SK-N-SH (cell line): Measurements from ENCODE around the gene PPHLN1. TPM values are rescaled to one million over a fixed set of nuclear protein-coding genes. Genes with fewer than 3 reads are reported as not detected.

Experiments used
- CTCF ChIA-PET: fragments of 300-600, 350-600 bp; formaldehyde crosslinking; extraction: SDS; loops from one replicate; lab custom pipeline; 2021; lab: Yijun Ruan, JAX
- POLR2A ChIA-PET: fragments of 350-600 bp; sonication (Branson Sonifier 250); formaldehyde crosslinking; extraction: SDS; loops from one replicate; lab custom pipeline; 2020; ENCODE audit warnings: antibody characterized with exemption, inconsistent platforms; lab: Yijun Ruan, JAX
- DNase-seq: peaks from one replicate; pipeline ENCODE4 v3.0.0; 2012
- H2AFZ ChIP-seq: fragments of 200-600 bp; sonication (generic); 2 replicates; pipeline ENCODE4 v1.8.1; 2016; ENCODE audit warnings: antibody characterized with exemption, mild to moderate bottlenecking, low read depth
- H3F3A ChIP-seq: fragments of 200-600 bp; sonication (generic); replicated peaks from 2 replicates; pipeline ENCODE3; 2016; ENCODE audit warnings: antibody characterized with exemption, mild to moderate bottlenecking; ENCODE audit not compliant: insufficient read depth
- H3K27ac ChIP-seq, 2 experiments: fragments of 200-500 bp in 1 of 2; fragments of 200-600 bp in 1 of 2; sonication (Bioruptor generic) in 1 of 2; sonication (generic), shearing (Covaris generic) in 1 of 2; 2 replicates each; pipeline versions ENCODE4 v1.5.1 to v1.6.1; 2014 to 2016; ENCODE audit warnings: low read depth in 2 of 2, inconsistent platforms in 1 of 2, low read length in 1 of 2, mild to moderate bottlenecking in 1 of 2, mixed read lengths in 1 of 2
- H3K27me3 ChIP-seq: fragments of 200-600 bp; sonication (generic), shearing (Covaris generic); 2 replicates; pipeline ENCODE4 v1.6.1; 2016; ENCODE audit warnings: mixed run types; ENCODE audit not compliant: insufficient read depth
- H3K36me3 ChIP-seq, 2 experiments: fragments of 200-500 bp in 1 of 2; fragments of 200-600 bp in 1 of 2; sonication (Bioruptor generic) in 1 of 2; sonication (generic) in 1 of 2; replicated peaks in 1 of 2; 2 replicates each; pipeline versions ENCODE3 to v1.5.1; 2014 to 2016; ENCODE audit warnings: low read length in 1 of 2, mild to moderate bottlenecking in 1 of 2; ENCODE audit not compliant: insufficient read depth in 2 of 2, control insufficient read depth in 1 of 2
- H3K4me1 ChIP-seq, 2 experiments: fragments of 200-500 bp in 1 of 2; fragments of 200-600 bp in 1 of 2; sonication (Bioruptor generic) in 1 of 2; sonication (generic), shearing (Covaris generic) in 1 of 2; 2 replicates each; pipeline versions ENCODE4 v1.5.1 to v1.6.1; 2014 to 2016; ENCODE audit warnings: low read depth in 1 of 2, low read length in 1 of 2, mixed run types in 1 of 2; ENCODE audit not compliant: insufficient read depth in 2 of 2, control insufficient read depth in 1 of 2
- H3K4me2 ChIP-seq: fragments of 200-600 bp; sonication (generic), shearing (Covaris generic); 2 replicates; pipeline ENCODE4 v1.6.1; 2017; ENCODE audit warnings: mixed run types
- H3K4me3 ChIP-seq, 2 experiments: fragments of 200-500 bp in 1 of 2; fragments of 200-600 bp in 1 of 2; sonication (Bioruptor generic) in 1 of 2; sonication (generic), shearing (Covaris generic) in 1 of 2; 2 replicates each; pipeline versions ENCODE4 v1.5.1 to v1.8.1; 2014 to 2016; ENCODE audit warnings: low read depth in 2 of 2, inconsistent platforms in 1 of 2, low read length in 1 of 2, mild to moderate bottlenecking in 1 of 2, mixed read lengths in 1 of 2, moderate library complexity in 1 of 2
- H3K79me2 ChIP-seq: fragments of 200-600 bp; sonication (generic); 2 replicates; pipeline ENCODE4 v1.8.1; 2017; ENCODE audit warnings: mild to moderate bottlenecking; ENCODE audit not compliant: insufficient read depth
- H3K9ac ChIP-seq: fragments of 200-600 bp; sonication (generic); 2 replicates; pipeline ENCODE4 v1.6.1; 2017; ENCODE audit warnings: mixed run types
- H3K9me2 ChIP-seq: fragments of 200-600 bp; sonication (generic); 2 replicates; pipeline ENCODE4 v1.6.1; 2017; ENCODE audit warnings: mixed run types
- H3K9me3 ChIP-seq: fragments of 200-600 bp; sonication (generic); 2 replicates; pipeline ENCODE4 v1.6.1; 2017; ENCODE audit warnings: mixed run types, mild to moderate bottlenecking, moderate library complexity
- H4K20me1 ChIP-seq: fragments of 200-600 bp; sonication (generic); 2 replicates; pipeline ENCODE4 v1.6.1; 2017; ENCODE audit warnings: mild to moderate bottlenecking, mixed run types; ENCODE audit not compliant: insufficient read depth
- CHD2 ChIP-seq: fragments of 150-350 bp; IDR thresholded peaks from 2 replicates; pipeline ENCODE4 v1.6.1; 2018; ENCODE audit warnings: low read length; ENCODE audit not compliant: partially characterized antibody
- ELF1 ChIP-seq: IDR thresholded peaks from 2 replicates; pipeline ENCODE4 v1.4.0; 2012
- EP300 ChIP-seq, 2 experiments: IDR thresholded peaks; 2 replicates each; pipeline versions ENCODE4 v1.4.0 to v1.6.1; 2012; ENCODE audit warnings: borderline replicate concordance in 1 of 2, low read depth in 1 of 2, low read length in 1 of 2
- FOXJ3 ChIP-seq: sonication (generic); formaldehyde crosslinking; IDR thresholded peaks from 2 replicates; pipeline ENCODE4 v1.5.1; 2020; ENCODE audit warnings: mild to moderate bottlenecking, missing genetic modification reagents
- NFIC ChIP-seq: IDR thresholded peaks from 2 replicates; pipeline ENCODE4 v1.4.0; 2012; ENCODE audit warnings: borderline replicate concordance
- NRF1 ChIP-seq: IDR thresholded peaks from 2 replicates; pipeline ENCODE4 v1.6.1; 2012; ENCODE audit warnings: low read depth, mild to moderate bottlenecking, low read length
- RAD21 ChIP-seq: IDR thresholded peaks from 2 replicates; pipeline ENCODE4 v1.6.1; 2012; ENCODE audit warnings: mild to moderate bottlenecking, low read length
- RXRA ChIP-seq: IDR thresholded peaks from 2 replicates; pipeline ENCODE4 v1.4.0; 2012; ENCODE audit warnings: low read depth, mild to moderate bottlenecking, borderline replicate concordance
- SMC3 ChIP-seq: IDR thresholded peaks from 2 replicates; pipeline ENCODE4 v1.6.1; 2012; ENCODE audit warnings: low read depth, low read length, improper control_type of control experiment
- TAF1 ChIP-seq: IDR thresholded peaks from 2 replicates; pipeline ENCODE4 v1.6.1; 2012; ENCODE audit warnings: low read depth, mild to moderate bottlenecking, low read length, moderate library complexity, borderline replicate concordance
- TEAD4 ChIP-seq: IDR thresholded peaks from 2 replicates; pipeline ENCODE4 v1.4.0; 2012; ENCODE audit warnings: mild to moderate bottlenecking, borderline replicate concordance; ENCODE audit not compliant: insufficient read depth
- YY1 ChIP-seq: IDR thresholded peaks from 2 replicates; pipeline ENCODE4 v1.4.0; 2012; ENCODE audit warnings: low read depth, mild to moderate bottlenecking
- WGBS: methylation state at CpG from one replicate; pipeline ENCODE4 v1.1.6; 2017; ENCODE audit warnings: low lambda C conversion rate; 5-methylcytosine and 5-hydroxymethylcytosine counted together
- polyA plus RNA-seq, 3 experiments: library from polyadenylated mRNA; depleted of rRNA; stranded (reverse); fragments of >200 nt; gene quantifications; 2 replicates each; pipeline ENCODE4 v1.2.3, GENCODE V29; 2012
- TF ChIP-seq, protein P1 (sequence below): IDR thresholded peaks from 2 replicates; pipeline ENCODE4 v1.4.0; 2012; ENCODE audit warnings: low read depth, borderline replicate concordance
- TF ChIP-seq, protein P2 (sequence below): IDR thresholded peaks from 2 replicates; pipeline ENCODE4 v1.4.0; 2012; ENCODE audit warnings: low read depth, borderline replicate concordance
- TF ChIP-seq, protein P3 (sequence below): fragments of 150-350 bp; IDR thresholded peaks from 2 replicates; pipeline ENCODE4 v1.6.1; 2017; ENCODE audit warnings: antibody characterized with exemption, low read length, low read depth, borderline replicate concordance
- TF ChIP-seq, protein P4 (sequence below): IDR thresholded peaks from 2 replicates; pipeline ENCODE4 v1.6.1; 2012; ENCODE audit warnings: mild to moderate bottlenecking, low read depth, low read length, moderate library complexity

The PPHLN1 gene
- polyA plus RNA-seq, 1 of the 3 experiments (the other 2 are of a cell fraction) = 55.4 TPM

DNA sequence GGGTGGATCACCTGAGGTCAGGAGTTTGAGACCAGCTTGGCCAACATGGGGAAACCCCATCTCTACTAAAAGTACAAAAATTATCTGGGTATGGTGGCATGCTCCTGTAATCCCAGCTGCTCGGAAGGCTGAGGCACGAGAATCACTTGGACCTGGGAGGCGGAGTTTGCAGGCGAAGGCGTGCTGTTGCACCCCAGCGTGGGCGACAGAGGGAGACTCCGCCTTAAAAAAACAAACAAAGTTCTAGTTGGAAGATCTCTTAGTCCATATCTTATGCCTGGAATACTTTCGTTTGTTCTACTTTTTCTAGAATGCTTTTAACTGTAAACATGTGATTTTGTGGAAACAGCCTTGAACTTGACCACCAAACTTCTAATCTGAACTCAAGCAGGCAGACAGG is 38.7 kb downstream of the PPHLN1 start:
- POLR2A ChIA-PET = no interaction called here
- H3K4me3 ChIP-seq = no peak overlapping the region
- no peak for DNase-seq
- H2AFZ ChIP-seq = no peak overlapping the region
- H3K9me2 ChIP-seq = no peaks in the 10 kb centered on the region
- 87% methylated on average over 9 of the region's 9 CpGs for WGBS
- no peaks in the 10 kb centered on the region; a peak in 1 of 4 replicates for H3K4me1 ChIP-seq
- H3K79me2 ChIP-seq = peaks cover 37% of the 10 kb centered on the region
- no peaks in the 10 kb centered on the region for H3K9me3 ChIP-seq
- no peak overlapping the region for H3K9ac ChIP-seq
- TF ChIP-seq, protein P1, sequence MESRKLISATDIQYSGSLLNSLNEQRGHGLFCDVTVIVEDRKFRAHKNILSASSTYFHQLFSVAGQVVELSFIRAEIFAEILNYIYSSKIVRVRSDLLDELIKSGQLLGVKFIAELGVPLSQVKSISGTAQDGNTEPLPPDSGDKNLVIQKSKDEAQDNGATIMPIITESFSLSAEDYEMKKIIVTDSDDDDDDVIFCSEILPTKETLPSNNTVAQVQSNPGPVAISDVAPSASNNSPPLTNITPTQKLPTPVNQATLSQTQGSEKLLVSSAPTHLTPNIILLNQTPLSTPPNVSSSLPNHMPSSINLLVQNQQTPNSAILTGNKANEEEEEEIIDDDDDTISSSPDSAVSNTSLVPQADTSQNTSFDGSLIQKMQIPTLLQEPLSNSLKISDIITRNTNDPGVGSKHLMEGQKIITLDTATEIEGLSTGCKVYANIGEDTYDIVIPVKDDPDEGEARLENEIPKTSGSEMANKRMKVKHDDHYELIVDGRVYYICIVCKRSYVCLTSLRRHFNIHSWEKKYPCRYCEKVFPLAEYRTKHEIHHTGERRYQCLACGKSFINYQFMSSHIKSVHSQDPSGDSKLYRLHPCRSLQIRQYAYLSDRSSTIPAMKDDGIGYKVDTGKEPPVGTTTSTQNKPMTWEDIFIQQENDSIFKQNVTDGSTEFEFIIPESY = no peak
- TF ChIP-seq, protein P2, sequence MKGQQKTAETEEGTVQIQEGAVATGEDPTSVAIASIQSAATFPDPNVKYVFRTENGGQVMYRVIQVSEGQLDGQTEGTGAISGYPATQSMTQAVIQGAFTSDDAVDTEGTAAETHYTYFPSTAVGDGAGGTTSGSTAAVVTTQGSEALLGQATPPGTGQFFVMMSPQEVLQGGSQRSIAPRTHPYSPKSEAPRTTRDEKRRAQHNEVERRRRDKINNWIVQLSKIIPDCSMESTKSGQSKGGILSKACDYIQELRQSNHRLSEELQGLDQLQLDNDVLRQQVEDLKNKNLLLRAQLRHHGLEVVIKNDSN = no peak
- no peak for TF ChIP-seq FOXJ3 (CRISPR knock-in tag)
- TF ChIP-seq, all 33 proteins: peak for 0
- H3K36me3 ChIP-seq = peaks cover 4 to 9% of the 10 kb centered on the region in 2 experiments
- no peak overlapping the region for H3K27ac ChIP-seq
- H4K20me1 ChIP-seq = no peaks in the 10 kb centered on the region
- peaks cover 7% of the 10 kb centered on the region for H3F3A ChIP-seq
- no peaks in the 10 kb centered on the region for H3K27me3 ChIP-seq
- CTCF ChIA-PET = interaction anchor here (1.3 kb wide), 1 partner anchor 109 kb away, joined by 4 read pairs; no protein-coding TSS in a partner anchor
- H3K4me2 ChIP-seq = no peak overlapping the region

DNA sequence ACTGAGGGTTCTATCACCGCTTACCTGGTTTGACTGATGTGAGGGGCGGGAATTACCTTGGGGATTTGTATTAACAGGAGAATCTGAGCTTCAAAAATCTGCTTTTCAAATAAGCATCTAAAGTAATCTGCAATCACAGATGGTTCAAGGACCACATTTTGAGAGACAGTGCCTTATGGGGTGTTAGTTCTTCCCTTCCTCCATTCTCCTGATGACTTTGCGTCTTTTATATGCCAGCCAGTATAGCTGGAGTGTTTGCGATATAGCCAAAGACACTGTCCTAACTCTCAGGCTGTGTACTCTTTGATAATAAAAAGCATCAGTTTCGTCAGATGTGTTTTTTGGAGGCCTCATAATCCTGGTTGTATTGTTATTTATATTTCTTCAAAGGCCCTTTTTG is 39.5 kb downstream of the PPHLN1 start:
- Histone ChIP-seq H4K20me1 (no peaks in the 10 kb centered on the region), H3K4me2 (no peak overlapping the region), H3K9me3 (no peaks in the 10 kb centered on the region), H3K36me3 (peaks cover 4 to 9% of the 10 kb centered on the region in 2 experiments), H3K79me2 (peaks cover 31% of the 10 kb centered on the region; the same call in 1 of the 2 replicates), H3F3A (peaks cover 7% of the 10 kb centered on the region), H3K27ac (no peak overlapping the region), H3K9ac (no peak overlapping the region), H3K27me3 (no peaks in the 10 kb centered on the region), H3K4me1 (no peaks in the 10 kb centered on the region; a peak in 1 of 4 replicates), H3K9me2 (no peaks in the 10 kb centered on the region), H2AFZ (no peak overlapping the region), H3K4me3 (no peak overlapping the region)
- POLR2A ChIA-PET = no interaction called here
- WGBS = 96% methylated on average over 5 of the region's 5 CpGs
- CTCF ChIA-PET = interaction anchor here (1.0 to 1.6 kb wide), 3 partner anchors 34 to 204 kb away, joined by 3 to 5 read pairs (median 4); no protein-coding TSS in a partner anchor
- no peak for DNase-seq
- no peak for TF ChIP-seq CHD2
- TF ChIP-seq, protein P1 = no peak
- TF ChIP-seq RXRA = no peak
- no peak for TF ChIP-seq TEAD4
- TF ChIP-seq TAF1 = no peak
- no peak for TF ChIP-seq EP300 (IDR thresholded peaks at IDR 0.05; ENCODE audit: borderline replicate concordance in 1 of 2, low read depth in 1 of 2, low read length in 1 of 2)
- TF ChIP-seq, protein P3, sequence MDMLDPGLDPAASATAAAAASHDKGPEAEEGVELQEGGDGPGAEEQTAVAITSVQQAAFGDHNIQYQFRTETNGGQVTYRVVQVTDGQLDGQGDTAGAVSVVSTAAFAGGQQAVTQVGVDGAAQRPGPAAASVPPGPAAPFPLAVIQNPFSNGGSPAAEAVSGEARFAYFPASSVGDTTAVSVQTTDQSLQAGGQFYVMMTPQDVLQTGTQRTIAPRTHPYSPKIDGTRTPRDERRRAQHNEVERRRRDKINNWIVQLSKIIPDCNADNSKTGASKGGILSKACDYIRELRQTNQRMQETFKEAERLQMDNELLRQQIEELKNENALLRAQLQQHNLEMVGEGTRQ = no peak
- TF ChIP-seq, protein P4, sequence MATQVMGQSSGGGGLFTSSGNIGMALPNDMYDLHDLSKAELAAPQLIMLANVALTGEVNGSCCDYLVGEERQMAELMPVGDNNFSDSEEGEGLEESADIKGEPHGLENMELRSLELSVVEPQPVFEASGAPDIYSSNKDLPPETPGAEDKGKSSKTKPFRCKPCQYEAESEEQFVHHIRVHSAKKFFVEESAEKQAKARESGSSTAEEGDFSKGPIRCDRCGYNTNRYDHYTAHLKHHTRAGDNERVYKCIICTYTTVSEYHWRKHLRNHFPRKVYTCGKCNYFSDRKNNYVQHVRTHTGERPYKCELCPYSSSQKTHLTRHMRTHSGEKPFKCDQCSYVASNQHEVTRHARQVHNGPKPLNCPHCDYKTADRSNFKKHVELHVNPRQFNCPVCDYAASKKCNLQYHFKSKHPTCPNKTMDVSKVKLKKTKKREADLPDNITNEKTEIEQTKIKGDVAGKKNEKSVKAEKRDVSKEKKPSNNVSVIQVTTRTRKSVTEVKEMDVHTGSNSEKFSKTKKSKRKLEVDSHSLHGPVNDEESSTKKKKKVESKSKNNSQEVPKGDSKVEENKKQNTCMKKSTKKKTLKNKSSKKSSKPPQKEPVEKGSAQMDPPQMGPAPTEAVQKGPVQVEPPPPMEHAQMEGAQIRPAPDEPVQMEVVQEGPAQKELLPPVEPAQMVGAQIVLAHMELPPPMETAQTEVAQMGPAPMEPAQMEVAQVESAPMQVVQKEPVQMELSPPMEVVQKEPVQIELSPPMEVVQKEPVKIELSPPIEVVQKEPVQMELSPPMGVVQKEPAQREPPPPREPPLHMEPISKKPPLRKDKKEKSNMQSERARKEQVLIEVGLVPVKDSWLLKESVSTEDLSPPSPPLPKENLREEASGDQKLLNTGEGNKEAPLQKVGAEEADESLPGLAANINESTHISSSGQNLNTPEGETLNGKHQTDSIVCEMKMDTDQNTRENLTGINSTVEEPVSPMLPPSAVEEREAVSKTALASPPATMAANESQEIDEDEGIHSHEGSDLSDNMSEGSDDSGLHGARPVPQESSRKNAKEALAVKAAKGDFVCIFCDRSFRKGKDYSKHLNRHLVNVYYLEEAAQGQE = no peak
- TF ChIP-seq NFIC = no peak
- TF ChIP-seq, protein P2 = no peak
- TF ChIP-seq YY1 = no peak
- no peak for TF ChIP-seq RAD21
- no peak for TF ChIP-seq NRF1
- TF ChIP-seq ELF1 = no peak
- no peak for TF ChIP-seq SMC3
